SK-N-SH (cell line): ENCODE measurements around the gene PIEZO2. TPM values are rescaled to one million over a fixed set of nuclear protein-coding genes. Genes with fewer than 3 reads are reported as not detected.

ENCODE experiments used
- CTCF ChIA-PET: fragments of 300-600, 350-600 bp; formaldehyde crosslinking; extraction: SDS; loops from one replicate; lab custom pipeline; 2021; lab: Yijun Ruan, JAX
- POLR2A ChIA-PET: fragments of 350-600 bp; sonication (Branson Sonifier 250); formaldehyde crosslinking; extraction: SDS; loops from one replicate; lab custom pipeline; 2020; ENCODE audit warnings: antibody characterized with exemption, inconsistent platforms; lab: Yijun Ruan, JAX
- DNase-seq: peaks from one replicate; pipeline ENCODE4 v3.0.0; 2012
- H2AFZ ChIP-seq: fragments of 200-600 bp; sonication (generic); 2 replicates; pipeline ENCODE4 v1.8.1; 2016; ENCODE audit warnings: antibody characterized with exemption, mild to moderate bottlenecking, low read depth
- H3F3A ChIP-seq: fragments of 200-600 bp; sonication (generic); replicated peaks from 2 replicates; pipeline ENCODE3; 2016; ENCODE audit warnings: antibody characterized with exemption, mild to moderate bottlenecking; ENCODE audit not compliant: insufficient read depth
- H3K27ac ChIP-seq, 2 experiments: fragments of 200-500 bp in 1 of 2; fragments of 200-600 bp in 1 of 2; sonication (Bioruptor generic) in 1 of 2; sonication (generic), shearing (Covaris generic) in 1 of 2; 2 replicates each; pipeline versions ENCODE4 v1.5.1 to v1.6.1; 2014 to 2016; ENCODE audit warnings: low read depth in 2 of 2, inconsistent platforms in 1 of 2, low read length in 1 of 2, mild to moderate bottlenecking in 1 of 2, mixed read lengths in 1 of 2
- H3K27me3 ChIP-seq: fragments of 200-600 bp; sonication (generic), shearing (Covaris generic); 2 replicates; pipeline ENCODE4 v1.6.1; 2016; ENCODE audit warnings: mixed run types; ENCODE audit not compliant: insufficient read depth
- H3K36me3 ChIP-seq, 2 experiments: fragments of 200-500 bp in 1 of 2; fragments of 200-600 bp in 1 of 2; sonication (Bioruptor generic) in 1 of 2; sonication (generic) in 1 of 2; replicated peaks in 1 of 2; 2 replicates each; pipeline versions ENCODE3 to v1.5.1; 2014 to 2016; ENCODE audit warnings: low read length in 1 of 2, mild to moderate bottlenecking in 1 of 2; ENCODE audit not compliant: insufficient read depth in 2 of 2, control insufficient read depth in 1 of 2
- H3K4me1 ChIP-seq, 2 experiments: fragments of 200-500 bp in 1 of 2; fragments of 200-600 bp in 1 of 2; sonication (Bioruptor generic) in 1 of 2; sonication (generic), shearing (Covaris generic) in 1 of 2; 2 replicates each; pipeline versions ENCODE4 v1.5.1 to v1.6.1; 2014 to 2016; ENCODE audit warnings: low read depth in 1 of 2, low read length in 1 of 2, mixed run types in 1 of 2; ENCODE audit not compliant: insufficient read depth in 2 of 2, control insufficient read depth in 1 of 2
- H3K4me2 ChIP-seq: fragments of 200-600 bp; sonication (generic), shearing (Covaris generic); 2 replicates; pipeline ENCODE4 v1.6.1; 2017; ENCODE audit warnings: mixed run types
- H3K4me3 ChIP-seq, 2 experiments: fragments of 200-500 bp in 1 of 2; fragments of 200-600 bp in 1 of 2; sonication (Bioruptor generic) in 1 of 2; sonication (generic), shearing (Covaris generic) in 1 of 2; 2 replicates each; pipeline versions ENCODE4 v1.5.1 to v1.8.1; 2014 to 2016; ENCODE audit warnings: low read depth in 2 of 2, inconsistent platforms in 1 of 2, low read length in 1 of 2, mild to moderate bottlenecking in 1 of 2, mixed read lengths in 1 of 2, moderate library complexity in 1 of 2
- H3K79me2 ChIP-seq: fragments of 200-600 bp; sonication (generic); 2 replicates; pipeline ENCODE4 v1.8.1; 2017; ENCODE audit warnings: mild to moderate bottlenecking; ENCODE audit not compliant: insufficient read depth
- H3K9ac ChIP-seq: fragments of 200-600 bp; sonication (generic); 2 replicates; pipeline ENCODE4 v1.6.1; 2017; ENCODE audit warnings: mixed run types
- H3K9me2 ChIP-seq: fragments of 200-600 bp; sonication (generic); 2 replicates; pipeline ENCODE4 v1.6.1; 2017; ENCODE audit warnings: mixed run types
- H3K9me3 ChIP-seq: fragments of 200-600 bp; sonication (generic); 2 replicates; pipeline ENCODE4 v1.6.1; 2017; ENCODE audit warnings: mixed run types, mild to moderate bottlenecking, moderate library complexity
- H4K20me1 ChIP-seq: fragments of 200-600 bp; sonication (generic); 2 replicates; pipeline ENCODE4 v1.6.1; 2017; ENCODE audit warnings: mild to moderate bottlenecking, mixed run types; ENCODE audit not compliant: insufficient read depth
- CTCF ChIP-seq: fragments of 200-600 bp; sonication (generic); IDR thresholded peaks from 2 replicates; pipeline ENCODE4 v1.6.1; 2017; ENCODE audit warnings: antibody characterized with exemption, mild to moderate bottlenecking, moderate library complexity
- ELF1 ChIP-seq: IDR thresholded peaks from 2 replicates; pipeline ENCODE4 v1.4.0; 2012
- FOXM1 ChIP-seq: IDR thresholded peaks from 2 replicates; pipeline ENCODE4 v1.4.0; 2012; ENCODE audit warnings: low read depth, mild to moderate bottlenecking
- IRF3 ChIP-seq: fragments of 150-350 bp; IDR thresholded peaks from 2 replicates; pipeline ENCODE4 v1.6.1; 2016; ENCODE audit warnings: mild to moderate bottlenecking, low read depth, low read length
- JUND ChIP-seq: IDR thresholded peaks from 2 replicates; pipeline ENCODE4 v1.4.0; 2012
- MEF2A ChIP-seq: IDR thresholded peaks from 2 replicates; pipeline ENCODE4 v1.4.0; 2012; ENCODE audit warnings: low read depth, borderline replicate concordance
- MXI1 ChIP-seq: IDR thresholded peaks from 2 replicates; pipeline ENCODE4 v1.6.1; 2012; ENCODE audit warnings: mild to moderate bottlenecking, low read depth, low read length, improper control_type of control experiment
- NFIC ChIP-seq: IDR thresholded peaks from 2 replicates; pipeline ENCODE4 v1.4.0; 2012; ENCODE audit warnings: borderline replicate concordance
- PBX3 ChIP-seq: IDR thresholded peaks from 2 replicates; pipeline ENCODE4; 2012
- RAD21 ChIP-seq: IDR thresholded peaks from 2 replicates; pipeline ENCODE4 v1.6.1; 2012; ENCODE audit warnings: mild to moderate bottlenecking, low read length
- RCOR1 ChIP-seq: fragments of 150-350 bp; IDR thresholded peaks from 2 replicates; pipeline ENCODE4 v1.6.1; 2017; ENCODE audit warnings: antibody characterized with exemption, low read length
- REST ChIP-seq: IDR thresholded peaks from 2 replicates; pipeline ENCODE4 v1.6.1; 2012; ENCODE audit warnings: mild to moderate bottlenecking, low read depth, low read length, moderate library complexity
- RFX5 ChIP-seq: IDR thresholded peaks from 2 replicates; pipeline ENCODE4 v1.6.1; 2012; ENCODE audit warnings: mild to moderate bottlenecking, improper control_type of control experiment, low read length
- RXRA ChIP-seq: IDR thresholded peaks from 2 replicates; pipeline ENCODE4 v1.4.0; 2012; ENCODE audit warnings: low read depth, mild to moderate bottlenecking, borderline replicate concordance
- SMC3 ChIP-seq: IDR thresholded peaks from 2 replicates; pipeline ENCODE4 v1.6.1; 2012; ENCODE audit warnings: low read depth, low read length, improper control_type of control experiment
- TAF1 ChIP-seq: IDR thresholded peaks from 2 replicates; pipeline ENCODE4 v1.6.1; 2012; ENCODE audit warnings: low read depth, mild to moderate bottlenecking, low read length, moderate library complexity, borderline replicate concordance
- TCF12 ChIP-seq: IDR thresholded peaks from 2 replicates; pipeline ENCODE4 v1.4.0; 2012
- TEAD4 ChIP-seq: IDR thresholded peaks from 2 replicates; pipeline ENCODE4 v1.4.0; 2012; ENCODE audit warnings: mild to moderate bottlenecking, borderline replicate concordance; ENCODE audit not compliant: insufficient read depth
- YY1 ChIP-seq: IDR thresholded peaks from 2 replicates; pipeline ENCODE4 v1.4.0; 2012; ENCODE audit warnings: low read depth, mild to moderate bottlenecking
- WGBS: methylation state at CpG from one replicate; pipeline ENCODE4 v1.1.6; 2017; ENCODE audit warnings: low lambda C conversion rate; 5-methylcytosine and 5-hydroxymethylcytosine counted together
- polyA plus RNA-seq, 3 experiments: library from polyadenylated mRNA; depleted of rRNA; stranded (reverse); fragments of >200 nt; gene quantifications; 2 replicates each; pipeline ENCODE4 v1.2.3, GENCODE V29; 2012

Gene PIEZO2
- polyA plus RNA-seq, 1 of the 3 experiments (the other 2 are of a cell fraction): not detected

GRCh38 chr18:11104307-11104706, 45.1 kb downstream of the PIEZO2 start (continued):
- TF ChIP-seq PBX3 (no peak), MEF2A (no peak), MXI1 (no peak), FOXM1 (no peak), NFIC (no peak), RFX5 (no peak), RXRA (no peak), JUND (no peak), CTCF (no peak)

- no peaks in the 10 kb centered on the region for H3K9me3 ChIP-seq
- TF ChIP-seq ELF1 (no peak), TCF12 (no peak), NFIC (no peak), TEAD4 (no peak), MXI1 (no peak), TAF1 (no peak), SMC3 (no peak), CTCF (no peak), IRF3 (no peak), REST (no peak), YY1 (no peak), RCOR1 (no peak), RXRA (no peak), RAD21 (no peak)
- 3% methylated on average over 10 of the region's 10 CpGs for WGBS
Measured at GRCh38 chr18:11096839-11097750, 52.3 kb downstream of the PIEZO2 start.

More at GRCh38 chr18:11096839-11097750, 52.3 kb downstream of the PIEZO2 start:
- H3K4me1 ChIP-seq: no peaks in the 10 kb centered on the region
- no peak overlapping the region for H3K27ac ChIP-seq
- CTCF ChIA-PET: interaction anchor here (1.2 kb wide), 1 partner anchor 12 kb away, joined by 4 read pairs; no protein-coding TSS in a partner anchor
- H3K36me3 ChIP-seq: no peaks in the 10 kb centered on the region
- no peak overlapping the region for H3K9ac ChIP-seq
- no peak overlapping the region for H3K4me2 ChIP-seq
- no peak for DNase-seq
- H3F3A ChIP-seq: no peaks in the 10 kb centered on the region
- H2AFZ ChIP-seq: no peak overlapping the region
- no peaks in the 10 kb centered on the region for H3K9me2 ChIP-seq
- no peaks in the 10 kb centered on the region for H4K20me1 ChIP-seq
- H3K79me2 ChIP-seq: no peaks in the 10 kb centered on the region
- H3K27me3 ChIP-seq: peaks cover 3% of the 10 kb centered on the region; the same call in 1 of the 2 replicates
- POLR2A ChIA-PET: no interaction called here
- no peak overlapping the region for H3K4me3 ChIP-seq
